PC-3 (cell line): Measurements from ENCODE around the gene ST6GALNAC3.

Source experiments
- CTCF ChIP-seq: fragments of 300-600 bp; sonication (generic); conservative IDR thresholded peaks from 2 replicates; pipeline ENCODE4 v1.5.1; 2017; ENCODE audit warnings: antibody characterized with exemption, low read depth, mild to moderate bottlenecking, low read length
- EZH2 ChIP-seq: fragments of 300-600 bp; sonication (generic); IDR thresholded peaks from one replicate; pipeline ENCODE4 v1.6.1; 2017; ENCODE audit warnings: antibody characterized with exemption, mild to moderate bottlenecking, low read length; ENCODE audit not compliant: unreplicated experiment
- EZH2phosphoT487 ChIP-seq: fragments of 300-600 bp; sonication (generic); IDR thresholded peaks from 2 replicates; pipeline ENCODE4 v1.6.1; 2018; ENCODE audit warnings: mild to moderate bottlenecking, antibody characterized with exemption, low read length, borderline replicate concordance

- no peak for TF ChIP-seq CTCF
- TF ChIP-seq EZH2, result no peak
- no peak for TF ChIP-seq EZH2phosphoT487
These were observed 204.7 kb downstream of the ST6GALNAC3 start for GRCh38 chr1:76279101-76279748.
